Measurements from ENCODE around the gene BOD1. TPM values are rescaled to one million over a fixed set of nuclear protein-coding genes. Genes with fewer than 3 reads are reported as not detected.

BOD1 gene
- total and polyA plus RNA-seq, 10 of the 15 experiments (the other 5 are each of a cell fraction or from before 2014, with no cell fraction given) = 14.1 to 35.8 (median 29.6) TPM

DNA sequence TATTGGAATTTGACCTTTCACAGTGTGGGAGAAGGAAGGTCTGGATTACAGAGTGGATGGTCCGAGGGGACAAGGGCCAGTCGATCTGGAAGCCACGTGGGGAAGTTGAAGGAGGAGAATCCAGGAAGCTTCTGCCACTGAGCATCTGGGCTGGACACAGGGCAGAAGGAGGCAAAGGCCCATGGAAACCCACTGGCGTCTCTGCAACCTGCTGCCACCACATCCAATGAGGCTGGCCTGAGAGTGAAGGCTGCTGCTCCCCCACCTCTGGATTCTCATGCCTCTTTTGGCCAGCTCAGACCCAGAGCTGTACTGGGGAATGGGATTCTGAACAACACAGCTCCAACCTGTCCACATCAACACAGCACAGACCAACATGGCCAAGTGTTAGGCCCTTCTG lies 48.9 kb upstream of the BOD1 start:
- TF ChIP-seq BMI1 (IDR thresholded peaks at IDR 0.05; ENCODE audit: borderline replicate concordance) = no peak
- Histone ChIP-seq H3K36me3 (ENCODE audit: control insufficient read depth in 2 of 2, insufficient read depth in 2 of 2, low read length in 1 of 2) (no peaks in the 10 kb centered on the region), H3K27ac (ENCODE audit: control insufficient read depth, insufficient read depth) (no peak overlapping the region), H3K4me1 (ENCODE audit: control insufficient read depth, insufficient read depth, low read length) (no peaks in the 10 kb centered on the region), H3K79me2 (ENCODE audit: control insufficient read depth, insufficient read depth, low read length) (no peaks in the 10 kb centered on the region), H4K20me1 (ENCODE audit: control insufficient read depth, insufficient read depth) (no peaks in the 10 kb centered on the region), H3K27me3 (replicated peaks in 1 of 2; ENCODE audit: control insufficient read depth in 2 of 2, insufficient read depth in 2 of 2, low read length in 1 of 2) (no peaks in the 10 kb centered on the region), H2AFZ (ENCODE audit: control insufficient read depth, low read depth, low read length) (no peak overlapping the region), H3K4me3 (no peak overlapping the region), H3K9me3 (replicated peaks; ENCODE audit: control insufficient read depth, insufficient read depth, low read length) (no peaks in the 10 kb centered on the region), H3K4me2 (ENCODE audit: control insufficient read depth, insufficient read depth) (no peak overlapping the region), H3K9ac (ENCODE audit: control insufficient read depth, insufficient read depth, low read length) (no peak overlapping the region)
- in situ Hi-C loops (cut with MboI) (no loop called here), intact Hi-C loops (cut with micrococcal nuclease; ENCODE audit: unreplicated experiment) (no loop called here)
- no peak for ATAC-seq
- ChIA-PET SMC1A (ENCODE audit: uncharacterized antibody, unreplicated experiment) (no interaction called here), CTCF (no interaction called here), POLR2A (no interaction called here), RAD21 (ENCODE audit: unreplicated experiment) (interaction anchor here (0.8 to 1.6 kb wide), 3 partner anchors 15 to 308 kb away, joined by 3 to 6 read pairs (median 4); no protein-coding TSS in a partner anchor)
- DNase-seq (ENCODE audit: low read depth, low spot score) = no peak
- 45% methylated on average over 4 of the region's 4 CpGs for WGBS (ENCODE audit: insufficient coverage, insufficient replicate concordance, low lambda C conversion rate, missing lambda C conversion rate)
- FAIRE-seq = no peak
- BruUV-seq (replicated peaks) = no TSS peak

DNA sequence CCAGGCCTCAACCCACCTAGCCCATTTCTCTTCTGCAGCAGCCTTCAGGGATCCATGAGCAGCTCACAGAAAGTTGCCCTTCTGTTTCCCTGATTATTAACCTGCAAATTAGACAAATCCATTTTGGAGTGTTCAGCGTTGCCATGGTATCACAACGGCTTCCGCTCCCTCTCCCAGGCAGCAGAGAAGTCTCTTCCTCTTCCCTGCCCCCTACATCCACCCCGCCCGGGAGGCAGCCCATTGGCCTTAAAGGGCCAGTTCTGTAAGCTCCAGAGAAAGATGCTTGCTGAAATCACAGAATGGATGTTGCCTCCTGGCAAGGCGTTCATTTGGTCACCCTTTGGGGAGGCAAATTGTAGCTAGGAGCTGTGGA lies 47.7 kb upstream of the BOD1 start:
- in situ Hi-C loops (cut with MboI) (no loop called here), intact Hi-C loops (cut with micrococcal nuclease; ENCODE audit: unreplicated experiment) (no loop called here)
- H3K9me3 ChIP-seq (replicated peaks; ENCODE audit: control insufficient read depth, insufficient read depth, low read length) = no peaks in the 10 kb centered on the region
- no peaks in the 10 kb centered on the region for H4K20me1 ChIP-seq (ENCODE audit: control insufficient read depth, insufficient read depth)
- H3K79me2 ChIP-seq (ENCODE audit: control insufficient read depth, insufficient read depth, low read length) = no peaks in the 10 kb centered on the region
- FAIRE-seq (no peak), DNase-seq (ENCODE audit: low read depth, low spot score) (no peak), ATAC-seq (peak; percentile 76)
- 54% methylated on average over 6 of the region's 6 CpGs for WGBS (ENCODE audit: insufficient coverage, insufficient replicate concordance, low lambda C conversion rate, missing lambda C conversion rate)
- ChIA-PET CTCF (interaction anchor here (1.0 to 1.4 kb wide), 2 partner anchors 20 to 167 kb away, joined by 3 to 4 read pairs; no protein-coding TSS in a partner anchor), POLR2A (interaction anchor here (1.2 kb wide), 1 partner anchor 10 kb away, joined by 3 read pairs; no protein-coding TSS in a partner anchor), SMC1A (ENCODE audit: uncharacterized antibody, unreplicated experiment) (interaction anchor here (0.7 to 1.4 kb wide), 5 partner anchors 21 to 261 kb away, joined by 3 to 4 read pairs (median 3); no protein-coding TSS in a partner anchor), RAD21 (ENCODE audit: unreplicated experiment) (interaction anchor here (1.1 to 1.3 kb wide), 2 partner anchors 16 to 31 kb away, joined by 3 to 4 read pairs; no protein-coding TSS in a partner anchor)
- BruUV-seq (replicated peaks) = no TSS peak
- no peak overlapping the region for H3K9ac ChIP-seq (ENCODE audit: control insufficient read depth, insufficient read depth, low read length)
- H3K27me3 ChIP-seq (replicated peaks in 1 of 2; ENCODE audit: control insufficient read depth in 2 of 2, insufficient read depth in 2 of 2, low read length in 1 of 2) = no peaks in the 10 kb centered on the region
- H2AFZ ChIP-seq (ENCODE audit: control insufficient read depth, low read depth, low read length) = peak overlapping the region; percentile 46
- no peak overlapping the region for H3K4me2 ChIP-seq (ENCODE audit: control insufficient read depth, insufficient read depth)
- H3K4me3 ChIP-seq = no peak overlapping the region
- no peak overlapping the region for H3K27ac ChIP-seq (ENCODE audit: control insufficient read depth, insufficient read depth)
- H3K4me1 ChIP-seq (ENCODE audit: control insufficient read depth, insufficient read depth, low read length) = no peaks in the 10 kb centered on the region
- H3K36me3 ChIP-seq (ENCODE audit: control insufficient read depth in 2 of 2, insufficient read depth in 2 of 2, low read length in 1 of 2) = no peaks in the 10 kb centered on the region
- TF ChIP-seq SPI1 (IDR thresholded peaks at IDR 0.05; ENCODE audit: borderline replicate concordance, insufficient read depth, low read depth, low read length) = peak; percentile 31; the same call in 1 of the 2 replicates
- TF ChIP-seq IKZF2 (IDR thresholded peaks at IDR 0.05) = no peak
- TF ChIP-seq YY1 (IDR thresholded peaks at IDR 0.05; ENCODE audit: low read depth, low read length) = no peak
- TF ChIP-seq, protein P1, sequence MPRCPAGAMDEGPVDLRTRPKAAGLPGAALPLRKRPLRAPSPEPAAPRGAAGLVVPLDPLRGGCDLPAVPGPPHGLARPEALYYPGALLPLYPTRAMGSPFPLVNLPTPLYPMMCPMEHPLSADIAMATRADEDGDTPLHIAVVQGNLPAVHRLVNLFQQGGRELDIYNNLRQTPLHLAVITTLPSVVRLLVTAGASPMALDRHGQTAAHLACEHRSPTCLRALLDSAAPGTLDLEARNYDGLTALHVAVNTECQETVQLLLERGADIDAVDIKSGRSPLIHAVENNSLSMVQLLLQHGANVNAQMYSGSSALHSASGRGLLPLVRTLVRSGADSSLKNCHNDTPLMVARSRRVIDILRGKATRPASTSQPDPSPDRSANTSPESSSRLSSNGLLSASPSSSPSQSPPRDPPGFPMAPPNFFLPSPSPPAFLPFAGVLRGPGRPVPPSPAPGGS (IDR thresholded peaks at IDR 0.05; ENCODE audit: borderline replicate concordance, insufficient read depth, low read depth, low read length, poor library complexity, severe bottlenecking) = no peak
- TF ChIP-seq SUPT20H (IDR thresholded peaks at IDR 0.05; ENCODE audit: borderline replicate concordance, control insufficient read depth, low read depth, low read length) = no peak
- TF ChIP-seq, protein P2, sequence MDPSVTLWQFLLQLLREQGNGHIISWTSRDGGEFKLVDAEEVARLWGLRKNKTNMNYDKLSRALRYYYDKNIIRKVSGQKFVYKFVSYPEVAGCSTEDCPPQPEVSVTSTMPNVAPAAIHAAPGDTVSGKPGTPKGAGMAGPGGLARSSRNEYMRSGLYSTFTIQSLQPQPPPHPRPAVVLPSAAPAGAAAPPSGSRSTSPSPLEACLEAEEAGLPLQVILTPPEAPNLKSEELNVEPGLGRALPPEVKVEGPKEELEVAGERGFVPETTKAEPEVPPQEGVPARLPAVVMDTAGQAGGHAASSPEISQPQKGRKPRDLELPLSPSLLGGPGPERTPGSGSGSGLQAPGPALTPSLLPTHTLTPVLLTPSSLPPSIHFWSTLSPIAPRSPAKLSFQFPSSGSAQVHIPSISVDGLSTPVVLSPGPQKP (IDR thresholded peaks at IDR 0.05; ENCODE audit: low read depth, low read length) = no peak
- no peak for TF ChIP-seq PKNOX1 (IDR thresholded peaks at IDR 0.05)
- TF ChIP-seq NKRF (conservative IDR thresholded peaks at IDR 0.05) = no peak
- TF ChIP-seq POLR2A (IDR thresholded peaks at IDR 0.05; ENCODE audit: low read depth, low read length) = no peak

All from GM12878 (cell line).